Activated gamma-delta T cell (primary cell): ENCODE data around the gene NUDCD3.
"Not testable (repeated sequence)": the region's sequence is repeated elsewhere in the genome, so short reads cannot be mapped to it uniquely, and the experiment has no call there.

Source experiments
- DNase-seq: peaks from one replicate; lab custom pipeline; 2025; lab: John Stamatoyannopoulos, UW

NUDCD3 gene

GRCh38 chr7:44447874-44448425, 42.5 kb downstream of the NUDCD3 start:
- DNase-seq, result no peak

DNA sequence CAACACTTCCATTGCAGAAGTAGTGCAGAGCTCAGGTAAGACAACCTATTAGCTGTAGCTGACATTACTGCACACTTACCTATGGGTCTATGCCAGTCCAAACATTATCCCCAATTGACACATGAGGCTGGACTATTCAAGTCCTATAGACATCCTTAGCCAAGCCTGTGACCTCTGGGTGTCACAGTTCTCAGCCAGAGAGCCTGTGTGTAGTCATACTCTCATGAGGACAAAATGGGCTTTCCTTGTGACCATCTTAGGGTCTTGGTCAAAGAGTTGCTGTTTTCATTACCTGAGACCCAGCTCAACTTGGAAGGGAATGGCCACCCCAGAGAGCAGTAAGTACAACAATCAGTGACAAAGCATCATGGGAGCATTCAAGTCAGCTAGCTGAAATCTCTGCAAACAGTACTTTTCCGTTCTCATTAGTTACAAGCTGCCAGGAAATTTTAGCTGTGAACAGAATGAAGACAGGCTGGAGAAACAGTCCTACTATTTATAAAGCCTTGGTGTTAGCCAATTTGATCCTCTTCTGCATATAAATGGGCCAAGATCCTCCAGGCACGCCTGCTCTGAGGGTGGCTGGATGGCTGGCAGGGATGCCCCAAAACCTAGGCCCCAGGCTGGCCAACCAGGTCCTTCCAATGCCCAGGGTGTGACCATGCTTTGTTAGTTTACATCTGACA, 44.3 kb downstream of the NUDCD3 start:
- no peak for DNase-seq

DNA sequence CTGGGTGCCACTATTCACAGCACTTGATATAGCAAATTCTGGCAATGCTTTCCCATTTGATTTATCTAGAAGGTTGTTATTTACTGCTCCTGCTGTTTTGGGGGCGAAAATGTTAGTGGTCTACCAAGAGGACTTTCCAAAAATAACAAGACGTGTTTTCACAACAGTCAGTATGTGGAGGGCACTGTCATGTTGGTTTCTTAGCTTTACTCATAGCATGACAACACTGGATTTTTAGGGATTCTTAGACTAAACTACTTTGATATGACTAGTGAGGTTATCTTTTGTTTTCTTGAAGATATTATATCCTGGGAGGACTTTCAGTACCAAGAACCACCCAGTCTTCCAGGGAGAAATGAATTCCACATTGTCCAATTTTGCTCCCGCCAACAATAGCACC, 49.4 kb downstream of the NUDCD3 start:
- no peak for DNase-seq

GRCh38 chr7:44440577-44441078, 49.8 kb downstream of the NUDCD3 start:
- DNase-seq, result no peak

GRCh38 chr7:44439926-44440325, 50.5 kb downstream of the NUDCD3 start:
- no peak for DNase-seq

DNA sequence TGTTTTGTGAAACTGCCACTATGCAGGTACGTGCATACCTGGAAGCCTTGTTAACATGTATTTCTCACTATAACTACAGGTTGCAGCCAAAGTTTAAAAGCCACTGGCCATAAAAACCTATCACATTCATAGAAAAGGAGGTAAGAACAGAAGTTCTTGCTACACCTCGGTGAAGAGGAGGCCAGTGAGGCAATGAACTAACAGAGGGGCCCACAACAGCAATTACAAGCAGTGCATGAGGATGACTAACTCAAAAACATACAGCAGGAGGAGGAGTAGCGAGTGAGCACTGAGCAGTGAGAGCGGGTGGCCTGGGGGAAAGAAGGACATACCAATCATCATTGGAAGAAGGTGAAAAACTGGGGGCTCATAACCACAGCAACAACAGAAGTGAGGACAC, 51.6 kb downstream of the NUDCD3 start:
- no peak for DNase-seq

DNA sequence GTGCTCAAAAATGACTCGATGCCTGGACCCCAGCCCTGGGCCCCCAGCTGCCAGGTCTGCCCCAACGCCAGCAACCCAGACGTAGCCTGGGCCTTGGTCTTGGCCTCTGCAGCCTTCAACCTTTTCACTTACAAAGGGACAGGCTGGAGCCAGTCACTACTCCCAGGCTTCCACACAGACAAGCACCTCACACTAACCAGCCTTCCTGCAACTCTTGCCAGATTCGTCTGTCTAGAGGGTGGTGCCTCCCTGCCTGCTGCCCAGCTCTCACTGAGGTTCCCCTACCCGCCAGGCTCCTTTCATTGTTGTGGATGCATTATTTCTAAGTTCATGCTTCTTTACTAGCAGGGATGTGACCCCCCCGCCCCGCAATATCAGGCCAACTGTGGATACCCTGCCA, 56.3 kb downstream of the NUDCD3 start:
- no peak for DNase-seq

- DNase-seq, result no peak
Measured at GRCh38 chr7:44433255-44434022, 57.0 kb downstream of the NUDCD3 start.

DNA sequence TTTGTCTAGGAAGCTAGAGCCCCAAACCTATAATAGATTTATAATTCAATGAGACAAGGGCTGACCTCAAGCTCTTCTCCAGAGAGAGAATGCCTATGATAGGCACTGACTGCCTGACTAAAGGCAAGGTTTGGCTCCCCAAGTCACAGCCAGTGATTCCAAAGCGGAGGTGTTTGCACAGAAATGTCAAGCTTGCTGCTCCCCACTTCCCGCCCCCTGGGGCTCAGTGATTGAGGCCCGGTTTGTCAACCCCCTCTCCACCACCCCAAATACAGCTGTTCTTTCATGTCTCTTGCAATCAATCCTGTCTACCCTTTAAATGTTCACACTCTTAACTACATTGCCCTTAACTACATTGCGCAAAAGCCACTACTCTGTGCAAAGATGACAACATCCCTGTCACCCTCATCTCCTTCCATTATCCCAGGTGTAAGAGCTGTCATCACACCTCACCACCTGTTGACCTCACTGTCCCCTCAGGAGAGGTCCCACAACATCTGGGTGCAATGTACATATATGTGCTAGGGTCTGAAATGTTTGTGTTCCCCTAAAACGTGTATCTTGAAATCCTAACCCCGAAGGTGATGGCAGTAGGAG, 58.0 kb downstream of the NUDCD3 start:
- no peak for DNase-seq

DNA sequence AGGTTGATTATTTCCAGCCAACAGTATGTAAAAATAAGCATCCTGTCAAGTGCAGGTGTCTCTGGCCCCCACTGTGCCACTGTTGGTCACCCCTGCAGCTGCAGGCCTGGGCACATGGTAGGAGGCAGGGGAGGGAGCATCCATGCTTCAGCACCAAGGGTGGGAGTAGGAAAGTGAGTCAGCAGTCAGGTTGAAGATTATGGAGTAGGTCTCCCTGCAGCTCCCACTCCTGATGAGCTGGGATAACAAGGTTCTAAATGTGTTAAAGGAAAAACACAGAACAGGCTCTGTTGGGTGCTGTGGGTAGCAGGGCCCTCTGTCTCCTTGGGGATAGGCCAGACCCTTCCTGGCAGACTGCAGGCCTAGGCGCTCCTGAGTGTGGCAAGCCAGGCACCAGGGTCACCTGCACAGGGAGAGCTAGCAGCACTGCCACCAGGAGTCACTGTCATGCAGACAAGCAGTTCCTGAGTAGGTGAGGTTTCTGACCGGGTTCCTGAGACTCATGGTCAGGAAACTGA, 59.3 kb downstream of the NUDCD3 start:
- DNase-seq, result no peak

GRCh38 chr7:44430054-44430453, 60.4 kb downstream of the NUDCD3 start:
- DNase-seq, result no peak

GRCh38 chr7:44424762-44425161, 65.7 kb downstream of the NUDCD3 start:
- not testable (repeated sequence) for DNase-seq

GRCh38 chr7:44416941-44417340, 73.5 kb downstream of the NUDCD3 start:
- DNase-seq, result no peak

GRCh38 chr7:44415510-44415909, 74.9 kb downstream of the NUDCD3 start:
- no peak for DNase-seq

- DNase-seq, result no peak
Measured at GRCh38 chr7:44415047-44415446, 75.4 kb downstream of the NUDCD3 start.

DNA sequence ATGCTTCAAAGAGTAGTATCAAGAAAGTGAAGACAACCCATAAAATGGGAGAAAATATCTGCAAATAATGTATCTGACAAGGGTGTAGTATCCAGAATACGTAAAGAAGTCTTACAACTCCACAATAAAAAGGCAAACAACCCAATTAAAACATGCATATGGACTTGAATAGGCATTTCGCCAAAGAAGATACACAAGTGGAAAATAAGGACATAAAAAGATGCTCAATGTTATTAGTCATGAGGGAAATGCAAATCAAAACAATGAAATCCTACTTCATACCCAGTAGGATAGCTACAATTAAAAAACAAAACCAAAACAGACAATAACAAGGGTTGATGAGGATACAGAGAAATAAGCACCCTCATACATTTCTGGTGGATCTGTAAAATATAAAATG, 79.2 kb downstream of the NUDCD3 start:
- DNase-seq, result no peak

- no peak for DNase-seq
Measured at GRCh38 chr7:44408596-44408995, 81.9 kb downstream of the NUDCD3 start.

- DNase-seq, result no peak
Measured at GRCh38 chr7:44403775-44404174, 86.7 kb downstream of the NUDCD3 start.

DNA sequence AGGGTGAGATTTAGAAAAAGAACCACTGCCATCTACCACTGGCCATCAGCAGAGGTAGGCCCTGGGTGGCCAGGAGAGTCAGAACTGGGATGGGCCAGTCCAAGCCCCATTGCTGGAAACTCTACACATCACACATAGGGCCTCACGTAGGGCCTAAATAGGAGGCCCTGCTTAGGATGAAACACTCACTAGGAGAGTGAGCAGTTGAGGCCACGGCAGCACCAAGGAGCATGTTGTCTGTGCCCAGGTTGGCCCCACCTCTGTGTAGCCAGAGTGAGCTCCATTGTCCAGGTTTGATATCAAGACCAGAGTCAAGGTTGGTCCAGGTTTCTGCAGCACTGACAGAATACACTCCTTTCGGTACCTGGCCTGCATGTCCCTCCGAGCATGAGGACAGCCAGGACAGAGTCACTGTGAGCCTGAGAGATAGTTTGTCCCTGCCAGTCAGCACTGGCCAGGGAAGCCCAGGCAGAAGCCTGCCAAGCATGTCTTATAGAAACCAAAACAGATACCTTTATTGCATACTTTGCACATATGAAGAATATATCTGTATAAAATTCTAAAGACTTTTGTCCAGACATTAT, 87.2 kb downstream of the NUDCD3 start:
- no peak for DNase-seq

- DNase-seq, result no peak
Measured at GRCh38 chr7:44402401-44403060, 87.9 kb downstream of the NUDCD3 start.

DNA sequence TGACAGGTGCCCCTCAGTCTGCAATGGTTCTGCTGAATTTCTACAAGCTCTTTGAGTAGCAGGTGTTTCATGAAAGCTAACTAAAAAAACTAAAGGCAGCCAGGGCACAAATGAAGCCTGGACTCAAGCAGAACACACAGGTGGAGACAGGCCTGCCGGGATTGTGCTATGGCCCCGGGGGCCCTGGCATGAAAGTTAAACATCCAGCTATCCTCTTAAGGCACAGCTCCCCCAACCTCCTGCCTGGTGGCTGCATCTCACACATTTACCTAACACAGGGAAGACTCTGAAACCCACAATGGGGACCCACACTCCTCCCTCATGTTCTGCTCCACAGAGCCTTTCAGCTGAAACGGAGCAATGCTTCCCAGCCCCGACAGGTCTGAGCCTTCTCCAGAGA, 88.8 kb downstream of the NUDCD3 start:
- DNase-seq, result no peak
